ENCODE measurements around the gene CYBC1.

GRCh38 chr17:82477934-82478333 lies 27.4 kb upstream of the CYBC1 start:
- TF ChIP-seq NCOA1 (IDR thresholded peaks at IDR 0.05; ENCODE audit: low read depth) (no peak), BCLAF1 (IDR thresholded peaks at IDR 0.05; ENCODE audit: borderline replicate concordance in 1 of 2, control insufficient read depth in 1 of 2, low read depth in 2 of 2, low read length in 1 of 2) (no peak), TAF1 (IDR thresholded peaks at IDR 0.05; ENCODE audit: control insufficient read depth, extremely low read depth, insufficient read depth, low read length, severe bottlenecking) (no peak), MXI1 (IDR thresholded peaks at IDR 0.05; ENCODE audit: low read depth, low read length) (no peak), CTCF (IDR thresholded peaks at IDR 0.05 in 2 of 3, conservative IDR thresholded peaks at IDR 0.05 in 1 of 3; ENCODE audit: insufficient read depth in 2 of 3, low read depth in 1 of 3, low read length in 3 of 3) (no peak), LEF1 (IDR thresholded peaks at IDR 0.05) (no peak), AFF1 (IDR thresholded peaks at IDR 0.05; ENCODE audit: low read depth in 1 of 2, partially characterized antibody in 2 of 2) (no peak), ZBTB1 (CRISPR knock-in tag; IDR thresholded peaks at IDR 0.05; ENCODE audit: borderline replicate concordance, low read depth) (no peak), ZNF57 (CRISPR knock-in tag; IDR thresholded peaks at IDR 0.05) (no peak), HMG20A (CRISPR knock-in tag; conservative IDR thresholded peaks at IDR 0.05) (no peak), NEUROD1 (IDR thresholded peaks at IDR 0.05; ENCODE audit: borderline replicate concordance, low read depth, low read length, partially characterized antibody) (no peak), POLR2AphosphoS5 (IDR thresholded peaks at IDR 0.05; ENCODE audit: control insufficient read depth, insufficient read depth, low read depth, low read length) (no peak)
- TF ChIP-seq, protein P1, sequence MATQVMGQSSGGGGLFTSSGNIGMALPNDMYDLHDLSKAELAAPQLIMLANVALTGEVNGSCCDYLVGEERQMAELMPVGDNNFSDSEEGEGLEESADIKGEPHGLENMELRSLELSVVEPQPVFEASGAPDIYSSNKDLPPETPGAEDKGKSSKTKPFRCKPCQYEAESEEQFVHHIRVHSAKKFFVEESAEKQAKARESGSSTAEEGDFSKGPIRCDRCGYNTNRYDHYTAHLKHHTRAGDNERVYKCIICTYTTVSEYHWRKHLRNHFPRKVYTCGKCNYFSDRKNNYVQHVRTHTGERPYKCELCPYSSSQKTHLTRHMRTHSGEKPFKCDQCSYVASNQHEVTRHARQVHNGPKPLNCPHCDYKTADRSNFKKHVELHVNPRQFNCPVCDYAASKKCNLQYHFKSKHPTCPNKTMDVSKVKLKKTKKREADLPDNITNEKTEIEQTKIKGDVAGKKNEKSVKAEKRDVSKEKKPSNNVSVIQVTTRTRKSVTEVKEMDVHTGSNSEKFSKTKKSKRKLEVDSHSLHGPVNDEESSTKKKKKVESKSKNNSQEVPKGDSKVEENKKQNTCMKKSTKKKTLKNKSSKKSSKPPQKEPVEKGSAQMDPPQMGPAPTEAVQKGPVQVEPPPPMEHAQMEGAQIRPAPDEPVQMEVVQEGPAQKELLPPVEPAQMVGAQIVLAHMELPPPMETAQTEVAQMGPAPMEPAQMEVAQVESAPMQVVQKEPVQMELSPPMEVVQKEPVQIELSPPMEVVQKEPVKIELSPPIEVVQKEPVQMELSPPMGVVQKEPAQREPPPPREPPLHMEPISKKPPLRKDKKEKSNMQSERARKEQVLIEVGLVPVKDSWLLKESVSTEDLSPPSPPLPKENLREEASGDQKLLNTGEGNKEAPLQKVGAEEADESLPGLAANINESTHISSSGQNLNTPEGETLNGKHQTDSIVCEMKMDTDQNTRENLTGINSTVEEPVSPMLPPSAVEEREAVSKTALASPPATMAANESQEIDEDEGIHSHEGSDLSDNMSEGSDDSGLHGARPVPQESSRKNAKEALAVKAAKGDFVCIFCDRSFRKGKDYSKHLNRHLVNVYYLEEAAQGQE (IDR thresholded peaks at IDR 0.05; ENCODE audit: borderline replicate concordance), result no peak
- TF ChIP-seq, protein P1 (CRISPR knock-in tag; IDR thresholded peaks at IDR 0.05; ENCODE audit: low read depth), result no peak
- TF ChIP-seq, protein P2, sequence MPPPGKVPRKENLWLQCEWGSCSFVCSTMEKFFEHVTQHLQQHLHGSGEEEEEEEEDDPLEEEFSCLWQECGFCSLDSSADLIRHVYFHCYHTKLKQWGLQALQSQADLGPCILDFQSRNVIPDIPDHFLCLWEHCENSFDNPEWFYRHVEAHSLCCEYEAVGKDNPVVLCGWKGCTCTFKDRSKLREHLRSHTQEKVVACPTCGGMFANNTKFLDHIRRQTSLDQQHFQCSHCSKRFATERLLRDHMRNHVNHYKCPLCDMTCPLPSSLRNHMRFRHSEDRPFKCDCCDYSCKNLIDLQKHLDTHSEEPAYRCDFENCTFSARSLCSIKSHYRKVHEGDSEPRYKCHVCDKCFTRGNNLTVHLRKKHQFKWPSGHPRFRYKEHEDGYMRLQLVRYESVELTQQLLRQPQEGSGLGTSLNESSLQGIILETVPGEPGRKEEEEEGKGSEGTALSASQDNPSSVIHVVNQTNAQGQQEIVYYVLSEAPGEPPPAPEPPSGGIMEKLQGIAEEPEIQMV (tag; conservative IDR thresholded peaks at IDR 0.05; ENCODE audit: low read depth), result no peak

Data from K562 (cell line).